HG03060 (cell line): Measurements from ENCODE around the gene NCF4.

Experiments used
- ATAC-seq: cut with Tn5 transposase; IDR thresholded peaks from one replicate; pipeline ENCODE4 v1.9.1; 2021; ENCODE audit warnings: low read depth, moderate number of reproducible peaks; ENCODE audit not compliant: unreplicated experiment

The NCF4 gene

DNA sequence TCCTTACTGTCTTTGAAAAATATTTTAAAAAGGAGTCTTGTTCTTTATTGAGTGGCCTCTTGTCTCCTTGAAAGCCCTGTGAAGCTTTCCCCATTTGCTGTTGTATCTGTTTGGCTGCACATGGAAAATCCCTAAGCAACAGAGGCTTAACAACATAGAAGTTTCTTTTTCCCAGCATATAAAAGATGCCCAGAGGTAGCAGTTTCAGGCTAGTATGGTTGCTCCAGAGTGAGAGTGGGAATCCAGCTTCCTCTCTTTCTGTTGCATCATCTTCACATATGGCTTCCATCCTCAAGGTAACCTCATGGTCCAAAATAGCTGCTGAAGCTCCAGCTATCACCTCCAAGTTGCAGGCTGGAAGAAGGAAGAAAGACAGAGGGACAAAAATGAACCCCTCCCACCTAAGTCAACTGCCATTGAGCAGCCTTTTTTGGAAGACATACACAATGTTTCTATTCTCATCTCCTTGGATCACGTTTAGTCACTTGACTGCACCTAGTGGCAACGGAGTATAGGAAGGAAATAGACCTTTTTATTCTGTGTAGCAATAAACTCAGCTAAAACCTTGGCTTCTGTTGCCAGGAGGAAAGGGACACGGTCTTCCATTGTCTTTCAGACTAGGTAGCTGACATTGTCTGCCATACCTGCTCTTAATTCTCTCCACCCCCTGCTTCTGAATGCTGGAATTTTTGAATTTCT, 57.9 kb downstream of the NCF4 start:
- no peak for ATAC-seq

DNA sequence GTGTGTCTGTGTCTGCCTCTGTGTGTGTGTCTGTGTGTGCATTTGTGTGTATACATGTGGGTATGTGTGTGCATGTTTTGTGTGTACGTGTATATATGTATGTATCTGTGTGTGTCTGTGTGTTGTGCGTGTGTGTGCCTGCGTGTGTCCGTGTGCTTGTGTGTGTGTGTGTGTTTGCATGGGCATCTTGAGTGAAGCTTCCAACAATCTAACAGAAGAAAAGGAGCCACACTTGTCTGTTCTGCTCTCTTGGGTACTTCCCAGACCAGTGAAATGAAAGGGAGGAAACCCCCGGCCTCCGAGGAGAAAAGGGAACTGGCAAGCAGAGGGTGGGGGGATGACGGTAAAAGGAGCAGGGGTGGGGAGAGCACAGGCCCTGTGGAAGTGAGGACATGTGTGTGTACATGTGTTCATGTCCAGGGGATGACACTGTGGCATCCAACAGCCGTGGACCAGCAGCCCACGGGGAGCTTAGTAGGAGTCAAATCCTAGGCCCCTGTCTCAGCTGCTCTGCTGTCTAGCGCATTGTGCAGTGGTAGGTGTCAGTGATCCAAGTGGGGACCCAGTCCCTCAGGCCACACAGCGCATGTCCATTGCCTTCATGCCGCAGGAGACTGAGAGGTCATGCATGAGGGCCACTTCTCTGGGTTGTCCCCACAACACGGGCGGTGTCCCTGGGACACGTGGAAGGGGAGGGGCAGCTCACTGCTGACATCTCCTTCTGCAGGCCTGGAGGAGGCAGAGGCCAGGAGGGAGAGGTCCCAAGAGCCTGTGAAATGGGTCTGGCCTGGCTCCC, 60.7 kb downstream of the NCF4 start:
- no peak for ATAC-seq

DNA sequence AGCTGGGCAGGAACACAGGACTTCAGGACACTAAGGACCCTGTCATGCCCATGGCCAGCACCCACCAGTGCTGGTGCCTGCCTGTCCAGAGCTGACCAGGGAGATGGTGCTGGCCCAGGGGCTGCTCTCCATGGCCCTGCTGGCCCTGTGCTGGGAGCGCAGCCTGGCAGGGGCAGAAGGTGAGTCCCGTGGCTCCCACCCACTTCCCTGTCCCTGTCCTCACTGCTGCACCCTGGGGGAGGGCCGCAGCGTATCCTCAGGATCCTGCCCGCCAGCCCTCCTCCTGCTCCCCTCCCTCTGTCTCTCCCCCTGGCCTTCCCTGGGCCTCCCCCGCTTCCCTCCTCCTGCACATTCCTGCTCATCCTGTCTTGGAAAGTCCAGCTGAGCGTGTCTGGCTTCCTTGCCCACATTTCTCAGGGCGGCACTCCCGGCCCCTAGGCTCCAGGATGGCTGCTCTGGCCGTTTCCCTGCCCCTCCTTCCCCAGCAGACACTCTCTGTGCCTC, 61.4 kb downstream of the NCF4 start:
- no peak for ATAC-seq

DNA sequence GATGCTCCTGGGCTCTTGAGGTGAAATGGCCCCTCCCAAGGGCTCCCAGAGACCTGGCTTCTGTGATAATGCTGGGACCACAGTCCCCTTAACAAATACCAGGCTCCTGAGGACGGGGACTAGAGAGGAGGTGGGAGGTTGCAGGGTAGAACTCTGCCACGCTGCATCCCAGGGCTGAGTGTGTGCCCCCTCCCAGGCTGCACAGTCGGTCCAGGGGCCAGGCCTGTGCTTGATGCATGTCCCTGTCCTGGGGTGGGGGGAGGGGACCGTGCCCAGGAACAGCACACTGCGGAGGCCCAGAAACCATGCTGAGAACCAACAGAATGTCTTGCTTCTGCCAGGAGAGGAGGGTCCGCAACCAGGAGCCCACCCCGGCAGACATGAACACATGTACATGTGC, 61.9 kb downstream of the NCF4 start:
- no peak for ATAC-seq

DNA sequence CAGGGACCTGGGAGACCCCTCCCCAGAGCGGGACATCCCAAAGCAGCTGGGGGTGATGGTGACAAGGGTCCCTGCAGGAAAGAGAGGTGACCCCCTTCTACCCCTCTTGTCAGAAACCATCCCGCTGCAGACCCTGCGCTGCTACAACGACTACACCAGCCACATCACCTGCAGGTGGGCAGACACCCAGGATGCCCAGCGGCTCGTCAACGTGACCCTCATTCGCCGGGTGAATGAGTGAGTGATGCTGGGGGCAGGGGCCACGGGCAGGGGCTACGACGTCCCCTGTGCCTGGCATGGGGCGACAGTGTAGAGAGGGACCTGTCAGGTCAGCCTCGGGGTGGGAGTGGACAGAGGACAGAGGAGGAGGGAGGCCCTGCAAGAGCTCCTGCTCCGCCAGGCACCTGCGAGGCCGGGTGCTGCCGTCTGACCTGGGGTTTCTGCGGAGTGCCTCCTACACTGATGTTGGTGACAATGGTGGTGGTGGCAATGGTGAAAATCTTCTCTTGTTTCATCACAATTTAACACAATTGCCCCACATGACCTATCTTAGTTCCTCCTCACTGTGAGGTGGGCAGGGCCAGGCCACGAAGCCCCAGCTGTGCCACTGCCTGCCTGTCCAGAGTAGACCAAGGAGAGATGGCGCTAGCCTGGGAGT, 62.5 kb downstream of the NCF4 start:
- ATAC-seq = no peak

DNA sequence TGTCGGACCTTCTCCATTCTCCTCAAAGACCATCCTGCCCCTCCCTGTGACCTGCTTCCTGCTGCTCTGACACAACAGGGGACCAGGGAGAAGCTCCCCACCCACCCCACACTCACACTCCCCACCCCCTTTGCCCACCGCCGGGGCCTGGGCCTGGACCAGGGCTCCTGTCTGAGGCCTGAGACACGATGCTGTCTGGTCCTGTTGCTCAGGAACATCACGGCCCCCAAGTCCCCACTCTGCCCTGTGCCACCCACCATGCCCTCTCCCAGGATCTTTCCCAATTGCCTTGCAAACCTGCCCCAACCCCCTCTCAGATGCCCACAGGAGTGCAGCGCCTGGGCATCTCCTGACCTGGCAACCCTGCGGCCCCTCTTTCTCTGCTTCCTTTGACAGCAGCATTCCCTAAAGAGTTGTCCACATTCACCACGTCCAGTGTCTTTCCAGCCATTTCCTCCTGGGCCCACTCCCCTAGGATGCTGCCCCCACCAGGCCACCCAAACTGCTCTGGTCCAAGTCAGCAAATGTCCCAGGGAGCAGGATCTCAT, 63.4 kb downstream of the NCF4 start:
- no peak for ATAC-seq

DNA sequence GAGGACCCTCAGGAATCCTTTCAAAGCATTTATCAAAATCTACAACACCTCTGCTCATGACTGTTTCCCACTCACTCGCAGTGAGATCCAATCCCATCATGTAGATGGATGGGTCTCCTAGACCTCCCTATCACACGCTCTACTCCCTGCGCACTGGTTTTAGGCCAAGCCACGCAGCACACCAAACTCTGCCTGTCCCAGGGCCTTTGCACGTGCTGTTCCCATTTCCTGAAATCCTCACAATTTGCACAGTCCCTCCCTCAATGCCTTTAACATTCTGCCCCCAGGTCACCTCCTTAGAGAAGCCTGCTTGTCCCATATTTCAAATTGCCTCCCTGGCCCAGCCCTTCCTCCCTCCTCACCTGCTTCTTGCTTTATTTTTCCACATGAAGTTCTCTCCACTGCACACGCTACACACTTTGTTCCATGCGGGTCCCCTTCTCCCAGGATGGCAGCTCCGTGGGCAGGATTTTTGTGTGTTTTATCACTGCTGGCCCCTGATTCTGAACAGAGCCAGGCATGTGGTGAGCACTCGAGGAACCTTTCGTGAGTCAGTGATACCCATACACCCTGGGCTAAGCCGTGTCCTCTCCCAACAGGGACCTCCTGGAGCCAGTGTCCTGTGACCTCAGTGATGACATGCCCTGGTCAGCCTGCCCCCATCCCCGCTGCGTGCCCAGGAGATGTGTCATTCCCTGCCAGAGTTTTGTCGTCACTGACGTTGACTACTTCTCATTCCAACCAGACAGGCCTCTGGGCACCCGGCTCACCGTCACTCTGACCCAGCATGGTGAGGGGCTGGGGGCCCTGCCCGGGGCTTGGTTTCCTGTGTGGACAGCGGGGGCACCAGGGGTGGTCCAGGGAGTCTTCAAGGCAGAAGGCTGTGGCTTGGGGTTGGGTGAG, 64.8 kb downstream of the NCF4 start:
- ATAC-seq = no peak

DNA sequence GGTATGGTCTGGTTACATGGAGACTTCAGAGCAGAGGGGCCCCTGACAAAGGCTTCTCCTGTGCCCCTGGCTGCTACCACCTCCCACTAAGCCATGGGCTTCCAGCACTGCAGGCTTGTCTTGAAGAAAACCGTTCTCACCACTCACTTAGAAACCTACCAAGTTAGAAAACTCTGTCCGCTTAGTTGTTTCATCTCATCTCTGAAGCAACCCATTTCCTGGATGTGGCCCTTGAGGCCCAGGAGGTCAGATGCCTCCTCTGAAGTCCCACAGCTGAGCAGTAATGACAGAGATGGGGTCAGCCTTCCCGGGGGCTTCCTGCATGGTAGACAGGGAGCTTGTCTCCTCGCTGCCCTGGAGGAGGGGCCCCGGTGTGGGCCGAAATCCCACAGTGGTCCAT, 65.5 kb downstream of the NCF4 start:
- ATAC-seq = no peak

DNA sequence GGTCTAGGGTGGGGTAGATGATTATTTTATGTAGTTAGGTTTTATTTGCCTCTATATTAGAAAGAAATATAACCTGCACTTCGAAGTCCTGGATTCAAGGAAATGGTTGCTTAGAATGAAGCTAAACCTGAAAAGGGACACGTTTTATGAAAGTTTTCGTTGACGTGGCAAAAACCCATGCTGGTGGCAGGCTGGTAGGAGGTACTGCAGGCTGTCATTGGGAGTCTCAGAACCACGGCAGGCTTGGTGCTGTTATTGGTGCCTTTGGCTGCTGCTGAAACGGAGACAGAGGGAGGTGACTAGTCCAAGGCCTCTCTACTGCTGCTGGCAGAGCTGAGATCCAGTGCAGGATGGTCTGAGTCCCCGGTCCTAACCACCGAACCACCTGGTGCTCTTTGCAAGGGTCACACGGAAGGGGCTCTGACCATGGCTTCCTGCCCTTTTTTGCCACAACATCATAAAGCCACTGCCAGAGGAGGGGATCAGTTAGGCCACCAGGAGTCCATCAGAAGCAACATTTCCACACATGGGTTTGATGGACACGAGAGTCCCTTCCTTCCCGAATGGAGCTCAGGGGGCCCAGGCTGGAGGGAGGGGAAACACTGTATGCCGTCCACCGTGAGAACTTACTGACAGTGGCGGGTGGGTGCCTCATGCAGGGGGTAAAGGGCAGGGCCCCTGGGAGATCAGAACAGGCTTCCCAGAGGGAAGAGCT, 66.1 kb downstream of the NCF4 start:
- no peak for ATAC-seq
